Gastrocnemius medialis (tissue), 4 donors: ENCODE measurements around the gene PCSK5.

ENCODE experiments used
- POLR2A ChIP-seq, 2 donors: fragments of 450-650 bp; IDR thresholded peaks; one replicate each; pipeline ENCODE4 v1.6.1; 2017; ENCODE audit warnings: antibody characterized with exemption in 2 of 2, mild to moderate bottlenecking in 2 of 2, moderate library complexity in 2 of 2
- TF ChIP-seq, protein P1 (sequence below), 5 experiments: fragments of 450-650 bp in 3 of 5; fragments of 200-600 bp in 2 of 5; sonication (generic) in 2 of 5; IDR thresholded peaks in 4 of 5; conservative IDR thresholded peaks in 1 of 5; 1 replicate in 4 of 5; 2 replicates in 1 of 5; pipeline ENCODE4 v1.5.1; 2016 to 2019; ENCODE audit warnings: antibody characterized with exemption in 5 of 5, mild to moderate bottlenecking in 3 of 5, moderate library complexity in 3 of 5

DNA sequence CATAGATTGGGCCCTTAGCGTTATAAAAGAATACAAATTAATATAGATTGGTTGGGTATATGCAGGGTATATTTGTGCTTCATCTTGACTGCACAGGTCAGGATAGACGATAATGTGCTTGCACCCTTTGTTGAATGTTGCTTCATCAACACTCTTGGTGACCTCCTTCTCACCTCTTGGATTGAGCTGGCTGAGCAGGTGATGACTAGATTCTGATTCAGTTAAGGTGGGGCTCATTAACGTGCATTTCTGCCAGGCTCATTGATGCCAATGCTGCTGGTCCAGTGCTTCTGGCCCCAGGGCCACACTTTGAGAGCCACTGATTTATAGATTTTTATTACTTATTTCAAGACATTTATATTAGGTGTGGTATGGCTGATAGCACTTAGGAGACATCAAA, 27.7 kb downstream of the PCSK5 start:
- TF ChIP-seq, protein P1, sequence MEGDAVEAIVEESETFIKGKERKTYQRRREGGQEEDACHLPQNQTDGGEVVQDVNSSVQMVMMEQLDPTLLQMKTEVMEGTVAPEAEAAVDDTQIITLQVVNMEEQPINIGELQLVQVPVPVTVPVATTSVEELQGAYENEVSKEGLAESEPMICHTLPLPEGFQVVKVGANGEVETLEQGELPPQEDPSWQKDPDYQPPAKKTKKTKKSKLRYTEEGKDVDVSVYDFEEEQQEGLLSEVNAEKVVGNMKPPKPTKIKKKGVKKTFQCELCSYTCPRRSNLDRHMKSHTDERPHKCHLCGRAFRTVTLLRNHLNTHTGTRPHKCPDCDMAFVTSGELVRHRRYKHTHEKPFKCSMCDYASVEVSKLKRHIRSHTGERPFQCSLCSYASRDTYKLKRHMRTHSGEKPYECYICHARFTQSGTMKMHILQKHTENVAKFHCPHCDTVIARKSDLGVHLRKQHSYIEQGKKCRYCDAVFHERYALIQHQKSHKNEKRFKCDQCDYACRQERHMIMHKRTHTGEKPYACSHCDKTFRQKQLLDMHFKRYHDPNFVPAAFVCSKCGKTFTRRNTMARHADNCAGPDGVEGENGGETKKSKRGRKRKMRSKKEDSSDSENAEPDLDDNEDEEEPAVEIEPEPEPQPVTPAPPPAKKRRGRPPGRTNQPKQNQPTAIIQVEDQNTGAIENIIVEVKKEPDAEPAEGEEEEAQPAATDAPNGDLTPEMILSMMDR (IDR thresholded peaks at IDR 0.05 in 4 of 5, conservative IDR thresholded peaks at IDR 0.05 in 1 of 5): no peak
- no peak for TF ChIP-seq POLR2A (IDR thresholded peaks at IDR 0.05)
